ENCODE results near the gene CAV1. TPM values are rescaled to one million over a fixed set of nuclear protein-coding genes. Genes with fewer than 3 reads are reported as not detected.

Gene CAV1
- total RNA-seq, 1 experiment from 2014 or later = 4.9 TPM

DNA sequence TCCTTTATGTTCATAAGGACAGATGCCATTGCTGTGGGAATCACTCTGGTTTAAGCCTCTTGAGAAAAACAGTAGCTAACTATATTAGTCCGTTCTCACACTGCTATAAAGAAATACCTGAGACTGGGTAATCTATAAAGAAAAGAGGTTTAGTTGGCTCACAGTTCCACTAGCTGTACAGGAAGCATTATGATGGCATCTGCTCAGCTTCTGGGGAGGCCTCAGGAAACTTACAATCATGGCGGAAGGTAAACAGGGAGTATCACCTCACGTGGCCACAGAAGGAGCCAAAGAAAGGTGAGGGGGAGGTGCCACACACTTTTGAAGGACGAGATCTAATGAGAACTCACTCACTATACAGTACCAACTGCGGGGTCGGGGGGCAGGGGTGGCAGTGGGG lies 28.2 kb upstream of the CAV1 start:
- BruUV-seq (replicated peaks) = no TSS peak
- no peak for TF ChIP-seq CTCF (IDR thresholded peaks at IDR 0.05; ENCODE audit: insufficient read depth in 1 of 2, low read depth in 1 of 2, low read length in 1 of 2, severe bottlenecking in 1 of 2, unreplicated experiment in 1 of 2)
- H3K27me3 ChIP-seq (replicated peaks; ENCODE audit: control insufficient read depth, insufficient read depth, low read length) = no peaks in the 10 kb centered on the region
- H3K4me3 Mint-ChIP-seq (ENCODE audit: unreplicated experiment) = no peak overlapping the region
- ChIA-PET POLR2A (no interaction called here), CTCF (no interaction called here)
- DNase-seq = no peak
- H3K27me3 Mint-ChIP-seq (ENCODE audit: insufficient read depth, unreplicated experiment) = peaks cover 2% of the 10 kb centered on the region
- H3K9me3 ChIP-seq = no peaks in the 10 kb centered on the region
- H3K36me3 ChIP-seq (ENCODE audit: control insufficient read depth, insufficient read depth, low read length) = no peaks in the 10 kb centered on the region
- no peaks in the 10 kb centered on the region for H3K9me3 Mint-ChIP-seq (ENCODE audit: unreplicated experiment)
- intact Hi-C loops (cut with micrococcal nuclease; ENCODE audit: unreplicated experiment) = no loop called here
- H3K4me3 ChIP-seq (ENCODE audit: low read depth, low read length) = no peak overlapping the region
- H3K27ac Mint-ChIP-seq (ENCODE audit: unreplicated experiment) = no peak overlapping the region
- H3K36me3 Mint-ChIP-seq (ENCODE audit: insufficient read depth, unreplicated experiment) = no peaks in the 10 kb centered on the region
- H3K4me1 ChIP-seq = peaks cover 14% of the 10 kb centered on the region
- H3K4me1 Mint-ChIP-seq (ENCODE audit: low read depth, unreplicated experiment) = peaks cover 16% of the 10 kb centered on the region

DNA sequence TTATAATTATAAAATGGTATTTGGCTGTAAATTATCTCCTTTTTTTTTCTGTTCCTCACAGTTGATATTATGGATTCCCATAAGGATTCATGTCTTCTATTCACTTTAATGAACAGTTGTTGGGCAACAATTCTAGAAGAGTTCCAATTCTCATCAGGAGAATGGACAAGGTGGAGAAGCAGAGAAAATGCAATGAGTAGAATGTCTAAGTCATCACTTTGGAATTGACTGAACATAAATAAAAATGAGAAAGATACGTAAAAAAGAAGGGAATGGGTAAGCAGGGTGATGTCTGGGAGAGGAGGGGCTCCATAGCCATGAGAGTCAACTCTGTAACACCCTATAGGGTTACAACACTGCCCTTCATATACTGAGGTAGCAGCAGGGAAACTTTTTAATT lies 27.1 kb upstream of the CAV1 start:
- Mint-ChIP-seq H3K36me3 (ENCODE audit: insufficient read depth, unreplicated experiment) (no peaks in the 10 kb centered on the region), H3K4me1 (ENCODE audit: low read depth, unreplicated experiment) (peaks cover 15% of the 10 kb centered on the region), H3K27me3 (ENCODE audit: insufficient read depth, unreplicated experiment) (no peaks in the 10 kb centered on the region), H3K4me3 (ENCODE audit: unreplicated experiment) (no peak overlapping the region), H3K27ac (ENCODE audit: unreplicated experiment) (no peak overlapping the region), H3K9me3 (ENCODE audit: unreplicated experiment) (no peaks in the 10 kb centered on the region)
- H3K4me3 ChIP-seq (ENCODE audit: low read depth, low read length) = no peak overlapping the region
- ChIA-PET POLR2A (no interaction called here), CTCF (no interaction called here)
- H3K4me1 ChIP-seq = peaks cover 25% of the 10 kb centered on the region
- no peaks in the 10 kb centered on the region for H3K36me3 ChIP-seq (ENCODE audit: control insufficient read depth, insufficient read depth, low read length)
- no peak for TF ChIP-seq CTCF (IDR thresholded peaks at IDR 0.05; ENCODE audit: insufficient read depth in 1 of 2, low read depth in 1 of 2, low read length in 1 of 2, severe bottlenecking in 1 of 2, unreplicated experiment in 1 of 2)
- no TSS peak for BruUV-seq (replicated peaks)
- no peaks in the 10 kb centered on the region for H3K9me3 ChIP-seq
- no peak for DNase-seq
- intact Hi-C loops (cut with micrococcal nuclease; ENCODE audit: unreplicated experiment) = no loop called here
- H3K27me3 ChIP-seq (replicated peaks; ENCODE audit: control insufficient read depth, insufficient read depth, low read length) = no peaks in the 10 kb centered on the region

DNA sequence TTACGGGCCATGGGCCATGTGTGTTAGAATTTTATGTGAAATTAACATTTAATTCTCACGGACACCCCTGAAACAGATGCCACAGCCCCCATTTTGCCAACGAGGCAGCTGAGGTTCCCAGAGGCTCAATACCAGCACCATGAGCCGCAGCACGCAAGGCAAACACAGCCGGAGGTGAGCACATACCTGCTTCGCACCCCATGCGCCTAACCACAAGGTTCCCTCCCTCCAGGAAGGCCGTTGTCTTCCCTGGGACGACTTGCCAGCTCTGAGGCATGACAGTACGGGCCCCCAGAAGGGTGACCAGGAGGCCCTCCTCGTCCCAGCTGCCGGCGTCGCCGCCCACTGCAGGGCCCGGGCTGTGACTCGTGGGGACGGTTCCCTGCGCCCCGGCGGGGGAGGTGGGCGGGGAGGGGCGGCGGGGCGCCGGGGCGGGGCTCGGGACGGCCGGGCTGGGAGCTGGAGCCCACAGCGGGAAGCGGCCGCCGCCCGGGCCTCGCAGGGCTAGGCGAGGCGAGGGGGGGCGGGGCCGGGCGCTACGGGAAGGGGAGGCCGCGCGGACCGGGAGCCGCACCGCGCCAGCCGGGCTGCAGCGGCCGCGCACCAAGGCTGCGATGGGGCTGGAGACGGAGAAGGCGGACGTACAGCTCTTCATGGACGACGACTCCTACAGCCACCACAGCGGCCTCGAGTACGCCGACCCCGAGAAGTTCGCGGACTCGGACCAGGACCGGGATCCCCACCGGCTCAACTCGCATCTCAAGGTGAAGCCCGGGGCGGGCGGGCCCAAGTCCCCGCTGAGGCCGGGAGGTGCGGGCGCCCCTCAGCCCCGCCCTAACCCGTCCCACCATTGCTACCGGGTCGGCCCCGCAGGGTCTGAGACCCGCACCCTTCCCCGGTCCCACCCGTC lies 25.4 kb upstream of the CAV1 start, which contains the start of gene CAV2:
TSS of gene CAV2 (plus strand) at position 571 of the 910 bp plus-strand sequence. CDS start at position 615, 44 bp downstream.
- peaks cover 27% of the 10 kb centered on the region for H3K4me1 ChIP-seq
- H3K27me3 ChIP-seq (replicated peaks; ENCODE audit: control insufficient read depth, insufficient read depth, low read length) = no peaks in the 10 kb centered on the region
- POLR2A ChIA-PET = interaction anchor here (0.7 kb wide), 1 partner anchor 90 kb away, joined by 3 read pairs; no protein-coding TSS in a partner anchor
- BruUV-seq (replicated peaks) = no TSS peak
- H3K36me3 Mint-ChIP-seq (ENCODE audit: insufficient read depth, unreplicated experiment) = no peaks in the 10 kb centered on the region
- H3K4me3 Mint-ChIP-seq (ENCODE audit: unreplicated experiment) = peak within 1 kb of the TSS; percentile 86
- TF ChIP-seq CTCF (IDR thresholded peaks at IDR 0.05; ENCODE audit: insufficient read depth in 1 of 2, low read depth in 1 of 2, low read length in 1 of 2, severe bottlenecking in 1 of 2, unreplicated experiment in 1 of 2) = no peak
- H3K9me3 ChIP-seq = no peaks in the 10 kb centered on the region
- DNase-seq = peak; percentile 79 to 82
- peak within 1 kb of the TSS; percentile 83 for H3K4me3 ChIP-seq (ENCODE audit: low read depth, low read length)
- no peaks in the 10 kb centered on the region for H3K36me3 ChIP-seq (ENCODE audit: control insufficient read depth, insufficient read depth, low read length)
- no peaks in the 10 kb centered on the region for H3K27me3 Mint-ChIP-seq (ENCODE audit: insufficient read depth, unreplicated experiment)
- no peaks in the 10 kb centered on the region for H3K9me3 Mint-ChIP-seq (ENCODE audit: unreplicated experiment)
- H3K4me1 Mint-ChIP-seq (ENCODE audit: low read depth, unreplicated experiment) = peaks cover 15% of the 10 kb centered on the region
- peak within 1 kb of the TSS; percentile 34 for H3K27ac Mint-ChIP-seq (ENCODE audit: unreplicated experiment)
- intact Hi-C loops (cut with micrococcal nuclease; ENCODE audit: unreplicated experiment) = loop anchor here (1.0 to 5.0 kb wide), 2 partner anchors 27 to 47 kb away; no protein-coding TSS in a partner anchor
- CTCF ChIA-PET = interaction anchor here (0.6 to 1.0 kb wide), 2 partner anchors 27 to 209 kb away, joined by 3 read pairs; no protein-coding TSS in a partner anchor
